Measurements from ENCODE around the gene KRT81.

- TF ChIP-seq CTCF (IDR thresholded peaks at IDR 0.05): no peak
- TF ChIP-seq POLR2A (IDR thresholded peaks at IDR 0.05): no peak
Observed at GRCh38 chr12:52259657-52260243, 31.6 kb downstream of the KRT81 start.
